SU-DHL-6 (cell line): Measurements from ENCODE around the gene TSPO.

Experiments
- CTCF ChIP-seq: fragments of 200-600 bp; sonication (generic); IDR thresholded peaks from one replicate; pipeline ENCODE4 v1.5.1; 2017; ENCODE audit warnings: antibody characterized with exemption, mild to moderate bottlenecking, low read length, moderate library complexity; ENCODE audit not compliant: insufficient read depth, poor library complexity, severe bottlenecking
- EZH2phosphoT487 ChIP-seq: fragments of 200-600 bp; sonication (generic), shearing (Covaris generic); conservative IDR thresholded peaks from 2 replicates; pipeline ENCODE4 v1.6.1; 2018; ENCODE audit warnings: mild to moderate bottlenecking, antibody characterized with exemption, low read length, moderate library complexity, mixed read lengths

- no peak for TF ChIP-seq CTCF
- no peak for TF ChIP-seq EZH2phosphoT487
Observed at GRCh38 chr22:43186272-43187170, 35.2 kb downstream of the TSPO start, which contains the start of gene TTLL12.
